K562 (cell line): ENCODE results near the gene TAL1. TPM values are rescaled to one million over a fixed set of nuclear protein-coding genes. Genes with fewer than 3 reads are reported as not detected.

ENCODE experiments used
- CCNT2 ChIP-seq: IDR thresholded peaks from 2 replicates; pipeline ENCODE4 v1.6.1; 2011; ENCODE audit warnings: borderline replicate concordance, low read depth, mild to moderate bottlenecking, moderate library complexity, mixed read lengths, low read length; ENCODE audit not compliant: insufficient read length; ENCODE audit errors: extremely low read depth
- PCBP1 ChIP-seq: fragments of 200-400 bp; formaldehyde crosslinking; IDR thresholded peaks from 2 replicates; pipeline ENCODE4 v1.6.1; 2018; ENCODE audit warnings: mild to moderate bottlenecking, low read depth, low read length; ENCODE audit not compliant: poor library complexity, severe bottlenecking
- SUPT5H ChIP-seq: fragments of 450-650 bp; IDR thresholded peaks from 2 replicates; pipeline ENCODE4 v1.6.1; 2016
- TCF3 ChIP-seq: sonication (generic); formaldehyde crosslinking; IDR thresholded peaks from 2 replicates; pipeline ENCODE4 v1.4.0; 2020; ENCODE audit warnings: mild to moderate bottlenecking, missing genetic modification reagents
- polyA plus RNA-seq, 8 experiments: library from polyadenylated mRNA; depleted of rRNA in 4 of 8; stranded (reverse) in 5 of 8; unstranded in 3 of 8; fragments of >200 nt; fragmentation: Nextera tagmentation in 2 of 8; fragmentation: Illumina TruSeq in 1 of 8; extraction: Ambion mirVana in 2 of 8; extraction: Trizol in 1 of 8; gene quantifications; 2 replicates each; pipeline versions ENCODE4 v1.2.1 to v1.2.3, GENCODE V29; 2011 to 2014; ENCODE audit warnings: inconsistent platforms in 1 of 8, missing spikeins in 1 of 8
- total RNA-seq, 7 experiments: library from RNA; depleted of rRNA in 6 of 7; stranded (reverse); fragments of >200 nt in 6 of 7; fragmentation: Illumina TruSeq in 2 of 7; extraction: Trizol in 2 of 7; gene quantifications; 2 replicates each; pipeline versions ENCODE4 v1.2.1 to v1.2.3, GENCODE V29; 2011 to 2021; ENCODE audit warnings: low replicate concordance in 1 of 7
- TF ChIP-seq, protein P1 (sequence below), 2 experiments: fragments of 450-650 bp in 1 of 2; sonication (generic) in 1 of 2; formaldehyde crosslinking in 1 of 2; IDR thresholded peaks; 2 replicates each; pipeline versions ENCODE4 v1.7.1 to v1.9.0; 2016 to 2022; ENCODE audit warnings: inconsistent platforms in 1 of 2, mild to moderate bottlenecking in 1 of 2, missing genetic modification reagents in 1 of 2
- TF ChIP-seq, protein P2 (sequence below): sonication (generic); formaldehyde crosslinking; IDR thresholded peaks from 2 replicates; pipeline ENCODE4 v1.8.0; 2023; ENCODE audit warnings: mild to moderate bottlenecking, missing genetic modification reagents
- TF ChIP-seq, protein P3 (sequence below): sonication (generic); formaldehyde crosslinking; IDR thresholded peaks from 2 replicates; pipeline ENCODE4 v1.8.1; 2023; ENCODE audit warnings: mild to moderate bottlenecking, missing genetic modification reagents

Gene TAL1
- total and polyA plus RNA-seq, 9 of the 15 experiments (the other 6 are each of a cell fraction or from before 2014, with no cell fraction given), result 18.5 to 106 (median 59.7) TPM

DNA sequence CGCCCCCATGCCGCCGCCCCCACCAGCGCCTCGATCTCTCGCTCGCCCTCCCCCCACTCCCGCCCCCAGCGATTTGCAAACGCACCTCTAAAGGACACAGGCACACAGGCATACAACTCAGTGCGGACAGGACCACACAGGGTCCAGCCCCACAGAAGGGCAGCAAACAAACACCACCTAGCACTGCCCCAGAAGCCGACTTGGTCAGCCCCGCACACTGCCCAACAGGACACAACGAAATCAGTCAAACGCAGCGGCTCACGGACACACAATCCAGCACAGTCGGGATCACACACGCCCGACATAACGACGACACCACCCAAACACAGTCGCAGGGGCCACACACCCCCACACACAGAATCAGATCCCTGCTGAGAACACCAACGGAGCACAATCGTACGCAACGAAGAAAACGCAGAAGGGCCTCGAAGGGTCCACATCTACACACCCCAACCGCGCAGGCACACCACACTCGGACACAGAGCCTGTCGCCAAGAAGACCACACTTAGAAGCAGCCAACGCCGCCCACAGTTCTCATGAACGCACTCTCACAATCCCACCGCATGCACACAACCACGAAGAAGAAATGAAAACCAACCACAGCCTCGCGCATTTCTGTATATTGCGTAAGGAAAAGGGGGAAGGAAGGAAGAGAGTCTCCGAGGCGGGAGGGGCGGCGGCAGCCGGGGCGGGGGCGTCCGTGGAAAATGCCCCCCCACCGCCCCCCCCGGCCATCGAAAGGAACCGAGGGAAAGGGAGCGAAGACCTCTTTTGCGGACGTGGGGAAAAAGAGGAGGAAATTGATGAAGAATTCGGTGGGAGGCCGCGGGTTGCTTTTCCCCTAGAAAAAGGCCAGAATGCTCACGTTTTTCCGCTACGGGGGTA lies 481 bp downstream of the TAL1 start (continued):
- TF ChIP-seq, protein P1, sequence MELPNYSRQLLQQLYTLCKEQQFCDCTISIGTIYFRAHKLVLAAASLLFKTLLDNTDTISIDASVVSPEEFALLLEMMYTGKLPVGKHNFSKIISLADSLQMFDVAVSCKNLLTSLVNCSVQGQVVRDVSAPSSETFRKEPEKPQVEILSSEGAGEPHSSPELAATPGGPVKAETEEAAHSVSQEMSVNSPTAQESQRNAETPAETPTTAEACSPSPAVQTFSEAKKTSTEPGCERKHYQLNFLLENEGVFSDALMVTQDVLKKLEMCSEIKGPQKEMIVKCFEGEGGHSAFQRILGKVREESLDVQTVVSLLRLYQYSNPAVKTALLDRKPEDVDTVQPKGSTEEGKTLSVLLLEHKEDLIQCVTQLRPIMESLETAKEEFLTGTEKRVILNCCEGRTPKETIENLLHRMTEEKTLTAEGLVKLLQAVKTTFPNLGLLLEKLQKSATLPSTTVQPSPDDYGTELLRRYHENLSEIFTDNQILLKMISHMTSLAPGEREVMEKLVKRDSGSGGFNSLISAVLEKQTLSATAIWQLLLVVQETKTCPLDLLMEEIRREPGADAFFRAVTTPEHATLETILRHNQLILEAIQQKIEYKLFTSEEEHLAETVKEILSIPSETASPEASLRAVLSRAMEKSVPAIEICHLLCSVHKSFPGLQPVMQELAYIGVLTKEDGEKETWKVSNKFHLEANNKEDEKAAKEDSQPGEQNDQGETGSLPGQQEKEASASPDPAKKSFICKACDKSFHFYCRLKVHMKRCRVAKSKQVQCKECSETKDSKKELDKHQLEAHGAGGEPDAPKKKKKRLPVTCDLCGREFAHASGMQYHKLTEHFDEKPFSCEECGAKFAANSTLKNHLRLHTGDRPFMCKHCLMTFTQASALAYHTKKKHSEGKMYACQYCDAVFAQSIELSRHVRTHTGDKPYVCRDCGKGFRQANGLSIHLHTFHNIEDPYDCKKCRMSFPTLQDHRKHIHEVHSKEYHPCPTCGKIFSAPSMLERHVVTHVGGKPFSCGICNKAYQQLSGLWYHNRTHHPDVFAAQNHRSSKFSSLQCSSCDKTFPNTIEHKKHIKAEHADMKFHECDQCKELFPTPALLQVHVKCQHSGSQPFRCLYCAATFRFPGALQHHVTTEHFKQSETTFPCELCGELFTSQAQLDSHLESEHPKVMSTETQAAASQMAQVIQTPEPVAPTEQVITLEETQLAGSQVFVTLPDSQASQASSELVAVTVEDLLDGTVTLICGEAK (IDR thresholded peaks at IDR 0.05), result peak; percentile 78
- TF ChIP-seq, protein P1 (CRISPR knock-in tag; IDR thresholded peaks at IDR 0.05), result peak; percentile 47; the same call in 1 of the 2 replicates
- peak; percentile 61; the same call in 1 of the 2 replicates for TF ChIP-seq TCF3
- peak; percentile 94 for TF ChIP-seq SUPT5H
- no peak for TF ChIP-seq CCNT2
- peak; percentile 78 for TF ChIP-seq PCBP1
- TF ChIP-seq, protein P2, sequence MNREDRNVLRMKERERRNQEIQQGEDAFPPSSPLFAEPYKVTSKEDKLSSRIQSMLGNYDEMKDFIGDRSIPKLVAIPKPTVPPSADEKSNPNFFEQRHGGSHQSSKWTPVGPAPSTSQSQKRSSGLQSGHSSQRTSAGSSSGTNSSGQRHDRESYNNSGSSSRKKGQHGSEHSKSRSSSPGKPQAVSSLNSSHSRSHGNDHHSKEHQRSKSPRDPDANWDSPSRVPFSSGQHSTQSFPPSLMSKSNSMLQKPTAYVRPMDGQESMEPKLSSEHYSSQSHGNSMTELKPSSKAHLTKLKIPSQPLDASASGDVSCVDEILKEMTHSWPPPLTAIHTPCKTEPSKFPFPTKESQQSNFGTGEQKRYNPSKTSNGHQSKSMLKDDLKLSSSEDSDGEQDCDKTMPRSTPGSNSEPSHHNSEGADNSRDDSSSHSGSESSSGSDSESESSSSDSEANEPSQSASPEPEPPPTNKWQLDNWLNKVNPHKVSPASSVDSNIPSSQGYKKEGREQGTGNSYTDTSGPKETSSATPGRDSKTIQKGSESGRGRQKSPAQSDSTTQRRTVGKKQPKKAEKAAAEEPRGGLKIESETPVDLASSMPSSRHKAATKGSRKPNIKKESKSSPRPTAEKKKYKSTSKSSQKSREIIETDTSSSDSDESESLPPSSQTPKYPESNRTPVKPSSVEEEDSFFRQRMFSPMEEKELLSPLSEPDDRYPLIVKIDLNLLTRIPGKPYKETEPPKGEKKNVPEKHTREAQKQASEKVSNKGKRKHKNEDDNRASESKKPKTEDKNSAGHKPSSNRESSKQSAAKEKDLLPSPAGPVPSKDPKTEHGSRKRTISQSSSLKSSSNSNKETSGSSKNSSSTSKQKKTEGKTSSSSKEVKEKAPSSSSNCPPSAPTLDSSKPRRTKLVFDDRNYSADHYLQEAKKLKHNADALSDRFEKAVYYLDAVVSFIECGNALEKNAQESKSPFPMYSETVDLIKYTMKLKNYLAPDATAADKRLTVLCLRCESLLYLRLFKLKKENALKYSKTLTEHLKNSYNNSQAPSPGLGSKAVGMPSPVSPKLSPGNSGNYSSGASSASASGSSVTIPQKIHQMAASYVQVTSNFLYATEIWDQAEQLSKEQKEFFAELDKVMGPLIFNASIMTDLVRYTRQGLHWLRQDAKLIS (CRISPR knock-in tag), result peak; percentile 89
- TF ChIP-seq, protein P3, sequence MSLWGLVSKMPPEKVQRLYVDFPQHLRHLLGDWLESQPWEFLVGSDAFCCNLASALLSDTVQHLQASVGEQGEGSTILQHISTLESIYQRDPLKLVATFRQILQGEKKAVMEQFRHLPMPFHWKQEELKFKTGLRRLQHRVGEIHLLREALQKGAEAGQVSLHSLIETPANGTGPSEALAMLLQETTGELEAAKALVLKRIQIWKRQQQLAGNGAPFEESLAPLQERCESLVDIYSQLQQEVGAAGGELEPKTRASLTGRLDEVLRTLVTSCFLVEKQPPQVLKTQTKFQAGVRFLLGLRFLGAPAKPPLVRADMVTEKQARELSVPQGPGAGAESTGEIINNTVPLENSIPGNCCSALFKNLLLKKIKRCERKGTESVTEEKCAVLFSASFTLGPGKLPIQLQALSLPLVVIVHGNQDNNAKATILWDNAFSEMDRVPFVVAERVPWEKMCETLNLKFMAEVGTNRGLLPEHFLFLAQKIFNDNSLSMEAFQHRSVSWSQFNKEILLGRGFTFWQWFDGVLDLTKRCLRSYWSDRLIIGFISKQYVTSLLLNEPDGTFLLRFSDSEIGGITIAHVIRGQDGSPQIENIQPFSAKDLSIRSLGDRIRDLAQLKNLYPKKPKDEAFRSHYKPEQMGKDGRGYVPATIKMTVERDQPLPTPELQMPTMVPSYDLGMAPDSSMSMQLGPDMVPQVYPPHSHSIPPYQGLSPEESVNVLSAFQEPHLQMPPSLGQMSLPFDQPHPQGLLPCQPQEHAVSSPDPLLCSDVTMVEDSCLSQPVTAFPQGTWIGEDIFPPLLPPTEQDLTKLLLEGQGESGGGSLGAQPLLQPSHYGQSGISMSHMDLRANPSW (CRISPR knock-in tag), result 0 out of 2 replicates have a peak, but pooled peaks have one; percentile 81
